HG03378 (cell line): Measurements from ENCODE around the gene KASH5.

ENCODE experiments used
- ATAC-seq: cut with Tn5 transposase; IDR thresholded peaks from one replicate; pipeline ENCODE4 v1.9.1; 2021; ENCODE audit warnings: mild to moderate bottlenecking, moderate library complexity; ENCODE audit not compliant: unreplicated experiment

Gene KASH5, protein sequence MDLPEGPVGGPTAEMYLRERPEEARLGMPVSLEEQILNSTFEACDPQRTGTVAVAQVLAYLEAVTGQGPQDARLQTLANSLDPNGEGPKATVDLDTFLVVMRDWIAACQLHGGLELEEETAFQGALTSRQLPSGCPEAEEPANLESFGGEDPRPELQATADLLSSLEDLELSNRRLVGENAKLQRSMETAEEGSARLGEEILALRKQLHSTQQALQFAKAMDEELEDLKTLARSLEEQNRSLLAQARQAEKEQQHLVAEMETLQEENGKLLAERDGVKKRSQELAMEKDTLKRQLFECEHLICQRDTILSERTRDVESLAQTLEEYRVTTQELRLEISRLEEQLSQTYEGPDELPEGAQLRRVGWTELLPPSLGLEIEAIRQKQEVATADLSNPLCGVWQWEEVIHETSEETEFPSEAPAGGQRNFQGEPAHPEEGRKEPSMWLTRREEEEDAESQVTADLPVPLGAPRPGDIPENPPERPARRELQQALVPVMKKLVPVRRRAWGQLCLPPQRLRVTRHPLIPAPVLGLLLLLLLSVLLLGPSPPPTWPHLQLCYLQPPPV

DNA sequence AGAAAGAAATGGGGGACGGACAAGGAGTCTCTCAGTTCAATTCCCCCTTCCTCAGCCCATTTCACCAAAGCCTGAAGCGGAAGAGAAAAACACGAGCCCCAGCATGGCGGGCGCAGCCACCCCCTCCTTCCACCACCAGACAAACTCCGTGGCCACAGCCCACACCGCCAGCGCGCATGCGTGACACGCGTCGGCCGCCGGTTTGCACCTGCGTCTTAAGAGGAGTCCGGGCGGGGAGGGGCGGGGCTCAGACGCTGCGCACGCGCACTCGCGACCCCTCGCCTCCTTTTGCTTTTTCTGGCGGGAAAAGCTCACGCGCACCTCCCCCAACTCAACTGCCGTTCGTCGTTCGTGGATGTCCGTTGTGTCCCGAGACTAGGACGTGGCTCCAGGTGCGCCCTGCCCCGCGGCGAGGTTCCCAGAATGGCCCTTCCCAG lies at the start of gene KASH5:
Gene KASH5 (plus strand): TSS at position 314 of the 437 bp plus-strand sequence. CDS start 2,635 bp downstream, outside the sequence.
- no peak for ATAC-seq

DNA sequence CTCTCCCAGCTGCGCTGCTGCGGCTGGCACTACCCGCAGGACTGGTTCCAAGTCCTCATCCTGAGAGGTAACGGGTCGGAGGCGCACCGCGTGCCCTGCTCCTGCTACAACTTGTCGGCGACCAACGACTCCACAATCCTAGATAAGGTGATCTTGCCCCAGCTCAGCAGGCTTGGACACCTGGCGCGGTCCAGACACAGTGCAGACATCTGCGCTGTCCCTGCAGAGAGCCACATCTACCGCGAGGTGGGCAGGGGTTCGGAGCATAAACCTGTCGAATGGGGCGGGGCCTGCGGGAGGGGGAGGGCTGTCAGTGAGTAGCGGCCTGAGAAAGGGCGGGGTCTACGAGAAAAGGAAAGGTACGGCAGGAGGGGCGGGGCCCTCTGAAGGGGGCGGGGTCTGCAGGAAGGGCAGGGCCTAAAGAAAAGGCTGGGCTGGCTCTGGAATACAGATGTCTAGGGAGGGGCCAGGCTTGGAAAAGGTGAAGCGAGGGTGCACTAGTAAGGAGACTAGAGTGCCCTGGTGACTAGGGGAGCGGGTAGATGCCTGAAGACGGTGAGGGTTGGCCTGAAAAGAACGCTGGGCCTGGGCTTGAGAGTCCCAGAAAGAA lies 49.3 kb upstream of the KASH5 start:
- no peak for ATAC-seq

DNA sequence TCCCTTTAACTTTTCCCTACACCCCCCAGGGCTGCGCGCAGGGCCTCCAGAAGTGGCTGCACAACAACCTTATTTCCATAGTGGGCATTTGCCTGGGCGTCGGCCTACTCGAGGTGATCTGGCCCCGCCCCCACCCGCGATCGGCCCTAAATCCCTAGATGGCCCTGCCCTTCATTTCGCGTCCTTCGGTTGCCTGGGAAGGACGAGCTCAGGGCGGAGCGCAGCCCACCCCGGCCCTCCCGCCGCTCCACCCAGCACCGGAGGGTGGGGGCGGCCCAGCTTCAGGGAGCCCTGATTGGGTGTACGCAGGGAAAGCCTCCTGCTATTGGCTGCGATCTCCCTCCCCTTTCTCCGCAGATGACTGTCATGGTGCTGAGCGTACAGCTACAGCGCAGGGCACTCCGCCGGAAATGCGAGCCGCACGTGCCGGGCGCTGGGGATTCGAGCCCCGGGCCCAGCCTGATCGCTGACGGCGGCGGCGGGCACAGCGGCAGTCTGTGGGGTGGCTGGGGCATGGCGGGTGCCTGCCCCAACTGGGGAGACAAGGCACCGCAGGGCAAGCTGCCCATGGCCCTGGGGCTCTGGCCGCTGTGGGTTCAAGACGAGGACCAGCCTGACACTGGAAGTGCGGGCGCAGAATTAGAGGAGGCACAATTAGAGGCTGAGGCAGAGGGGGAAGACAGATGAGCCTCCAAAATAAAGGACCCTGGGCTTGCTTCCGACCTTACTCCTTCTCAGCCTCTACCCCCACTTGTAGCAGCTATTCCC lies 48.6 kb upstream of the KASH5 start:
- ATAC-seq: no peak

DNA sequence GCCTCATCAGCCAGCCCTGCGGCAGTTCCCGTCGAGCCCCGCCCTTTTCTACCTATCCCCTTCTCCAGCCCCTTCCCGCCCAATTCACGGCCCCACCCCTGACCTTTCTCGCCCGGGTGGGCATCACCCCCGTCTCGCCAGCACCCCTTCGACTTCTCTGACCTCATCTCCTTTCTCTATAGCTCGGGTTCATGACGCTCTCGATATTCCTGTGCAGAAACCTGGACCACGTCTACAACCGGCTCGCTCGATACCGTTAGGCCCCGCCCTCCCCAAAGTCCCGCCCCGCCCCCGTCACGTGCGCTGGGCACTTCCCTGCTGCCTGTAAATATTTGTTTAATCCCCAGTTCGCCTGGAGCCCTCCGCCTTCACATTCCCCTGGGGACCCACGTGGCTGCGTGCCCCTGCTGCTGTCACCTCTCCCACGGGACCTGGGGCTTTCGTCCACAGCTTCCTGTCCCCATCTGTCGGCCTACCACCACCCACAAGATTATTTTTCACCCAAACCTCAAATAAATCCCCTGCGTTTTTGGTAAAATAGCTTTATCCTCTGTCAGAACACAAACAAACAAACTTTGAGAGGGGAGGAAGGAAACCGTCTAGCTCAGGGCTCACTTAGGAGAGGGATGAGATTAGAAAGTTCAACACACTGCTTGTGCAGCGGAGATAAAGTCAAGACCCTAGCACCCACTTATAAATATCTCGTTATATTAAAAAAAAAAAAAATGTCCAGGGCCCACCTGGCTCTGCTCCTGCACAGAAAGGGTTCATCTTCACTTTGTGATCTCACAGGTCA lies 47.8 kb upstream of the KASH5 start:
- ATAC-seq: peak; percentile 56

DNA sequence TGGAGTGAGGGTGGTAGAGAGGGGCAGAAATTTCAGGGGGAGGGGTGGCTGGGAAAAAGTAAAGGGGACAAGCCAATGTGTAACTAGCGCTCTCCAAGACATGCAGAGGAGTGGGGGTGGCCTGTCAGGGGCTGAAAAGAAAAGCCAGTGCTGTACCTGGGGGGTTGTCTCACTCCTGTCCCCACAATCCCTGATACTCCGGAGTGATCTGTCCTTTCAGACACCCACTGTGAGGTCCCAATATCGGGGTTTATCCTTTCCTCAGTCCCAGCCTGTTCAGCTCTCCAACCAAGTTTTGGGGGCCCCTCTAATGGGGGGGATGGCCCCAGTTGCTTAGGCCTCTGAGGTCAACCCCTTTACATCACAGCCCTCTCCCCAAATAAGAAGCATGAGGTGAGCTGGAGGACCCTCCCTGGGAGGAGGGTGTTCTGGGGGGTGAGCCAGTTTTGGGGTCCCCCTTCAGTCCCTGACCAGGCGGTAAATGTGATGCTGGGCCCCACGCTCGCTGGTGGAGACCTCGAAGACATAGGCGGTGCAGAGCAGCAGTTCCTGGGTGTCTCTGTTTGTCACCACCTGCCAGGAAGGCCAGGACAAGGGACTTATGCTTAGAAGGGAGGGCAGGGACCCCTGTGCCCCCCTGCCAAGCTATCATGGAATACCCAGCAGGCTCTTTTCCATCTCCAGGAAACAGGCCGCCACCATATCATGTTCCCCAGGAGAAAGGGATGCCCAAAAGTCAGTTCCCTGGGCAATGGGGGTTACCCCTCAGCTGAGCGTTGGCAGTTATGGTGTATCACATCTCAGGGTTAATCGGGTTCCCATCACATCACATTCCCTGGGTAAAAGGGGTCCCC lies 47.0 kb upstream of the KASH5 start:
- no peak for ATAC-seq

DNA sequence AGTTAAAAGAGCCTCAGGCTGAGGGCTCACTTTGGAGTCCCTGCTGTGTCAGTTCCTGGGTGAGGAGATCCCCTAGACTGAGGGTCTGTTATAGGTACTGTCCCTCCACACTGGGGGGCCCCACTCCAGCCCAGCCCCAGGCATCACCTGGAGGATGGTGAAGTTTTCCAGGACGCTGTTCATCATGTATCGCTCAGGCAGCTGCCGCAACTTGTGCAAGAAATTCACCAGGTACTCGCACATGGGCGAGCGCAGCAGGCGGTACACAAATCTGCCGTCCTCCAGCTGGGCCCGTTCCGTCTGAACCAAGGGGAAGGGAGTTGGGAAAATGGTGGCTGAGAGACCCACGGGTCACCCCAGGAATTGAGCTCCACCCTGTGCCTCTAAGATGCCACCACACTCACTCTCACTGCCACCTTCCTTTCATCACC lies 45.7 kb upstream of the KASH5 start:
- no peak for ATAC-seq

DNA sequence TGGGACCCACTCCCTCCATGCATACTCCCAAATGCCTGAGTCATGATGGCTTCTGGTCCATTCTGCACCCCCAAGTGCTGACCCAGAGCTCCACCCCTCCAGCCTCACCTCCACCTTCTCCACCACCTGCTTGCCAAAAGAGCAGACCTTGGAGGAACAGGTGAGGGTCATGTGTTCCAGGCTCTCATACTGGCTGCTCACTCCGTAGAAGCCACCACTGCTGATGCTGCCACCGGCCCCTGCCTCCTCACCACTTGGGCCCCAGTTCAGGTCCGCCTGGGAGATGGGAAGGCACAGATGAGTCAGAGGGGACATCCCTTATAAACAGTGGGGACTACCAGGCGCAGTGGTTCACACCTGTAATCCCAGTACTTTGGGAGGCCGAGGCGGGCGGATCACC lies 44.9 kb upstream of the KASH5 start:
- ATAC-seq: no peak

DNA sequence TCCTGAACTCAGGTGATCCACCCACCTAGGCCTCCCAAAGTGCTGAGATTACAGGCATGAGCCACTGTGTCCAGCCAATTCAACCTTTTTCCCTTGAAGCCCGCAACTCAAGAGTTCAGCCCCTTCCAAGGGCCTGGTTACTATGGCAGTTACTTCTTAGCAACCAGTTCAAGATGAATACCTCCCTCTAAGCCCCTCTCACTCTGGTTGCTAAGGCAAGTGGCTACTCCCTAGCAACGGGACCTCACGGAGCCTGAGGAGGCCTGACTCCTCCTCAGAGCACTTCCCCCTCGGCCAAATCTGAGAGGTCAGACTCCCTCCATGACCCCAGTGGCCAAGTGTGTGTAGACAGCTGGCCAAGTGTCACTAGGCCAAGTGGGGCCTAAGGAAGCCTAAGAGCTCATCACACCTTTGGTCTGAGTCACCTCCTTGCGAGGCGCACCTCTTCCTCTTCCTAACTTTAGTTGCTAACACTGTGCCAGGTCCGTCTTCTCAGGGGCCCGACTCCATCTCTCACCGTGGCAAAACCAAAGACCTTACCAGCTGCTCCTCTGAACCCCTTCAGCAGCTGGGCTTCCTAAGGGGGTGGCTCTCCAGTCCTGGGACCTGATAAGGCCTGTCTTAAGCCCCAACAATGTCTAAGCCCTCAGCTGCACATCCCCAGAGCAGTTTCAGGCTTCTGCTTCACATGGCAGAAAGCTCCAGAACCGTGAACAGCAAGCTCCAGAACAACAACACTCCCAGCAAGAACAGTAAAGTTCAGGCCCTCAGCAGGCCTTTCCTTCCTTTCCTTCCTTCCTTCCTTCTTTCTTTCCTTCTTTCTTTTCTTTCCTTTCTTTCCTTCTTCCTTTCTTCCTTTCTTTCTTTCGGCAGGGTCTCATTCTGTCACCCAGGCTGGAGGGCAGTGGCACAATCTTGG lies 43.3 kb upstream of the KASH5 start:
- no peak for ATAC-seq

DNA sequence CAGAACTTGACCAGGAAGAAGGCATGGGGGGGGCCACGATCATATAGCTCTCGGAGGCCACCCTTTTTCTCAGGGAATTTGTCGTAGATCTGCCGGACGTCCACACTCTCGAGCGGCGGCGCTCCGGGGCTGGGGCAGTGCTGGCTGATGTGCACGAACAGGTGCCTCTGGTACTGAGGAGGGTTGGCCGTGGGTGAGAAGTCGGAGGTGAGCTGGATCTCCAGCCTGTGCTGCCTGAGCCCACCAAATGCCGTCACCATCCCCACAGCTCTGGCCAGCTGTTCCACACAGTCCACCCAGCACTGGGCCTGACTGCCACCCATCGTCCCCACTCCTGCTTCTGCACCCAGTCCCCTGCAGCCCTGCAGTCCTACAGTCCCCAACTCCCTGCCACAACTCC lies 40.9 kb upstream of the KASH5 start:
- ATAC-seq: no peak

DNA sequence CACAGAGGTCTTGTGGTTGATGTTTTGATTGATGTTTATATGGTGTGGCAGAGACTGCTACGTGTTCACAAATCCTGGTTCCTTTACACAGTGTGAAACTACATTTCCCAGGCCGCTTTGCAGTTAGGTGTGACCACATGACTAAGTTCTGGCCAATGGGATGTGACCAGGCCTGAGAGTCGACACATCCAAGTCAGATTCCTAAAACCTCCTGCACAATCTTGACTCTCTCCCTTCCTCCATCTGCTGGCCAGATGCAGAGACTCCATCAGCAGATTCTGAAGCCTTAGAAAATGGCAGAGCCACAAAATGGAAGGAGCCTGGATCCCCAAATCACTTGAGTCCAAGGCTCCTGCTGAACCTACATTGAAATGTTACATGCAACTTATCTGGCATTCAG lies 40.2 kb upstream of the KASH5 start:
- ATAC-seq: no peak

DNA sequence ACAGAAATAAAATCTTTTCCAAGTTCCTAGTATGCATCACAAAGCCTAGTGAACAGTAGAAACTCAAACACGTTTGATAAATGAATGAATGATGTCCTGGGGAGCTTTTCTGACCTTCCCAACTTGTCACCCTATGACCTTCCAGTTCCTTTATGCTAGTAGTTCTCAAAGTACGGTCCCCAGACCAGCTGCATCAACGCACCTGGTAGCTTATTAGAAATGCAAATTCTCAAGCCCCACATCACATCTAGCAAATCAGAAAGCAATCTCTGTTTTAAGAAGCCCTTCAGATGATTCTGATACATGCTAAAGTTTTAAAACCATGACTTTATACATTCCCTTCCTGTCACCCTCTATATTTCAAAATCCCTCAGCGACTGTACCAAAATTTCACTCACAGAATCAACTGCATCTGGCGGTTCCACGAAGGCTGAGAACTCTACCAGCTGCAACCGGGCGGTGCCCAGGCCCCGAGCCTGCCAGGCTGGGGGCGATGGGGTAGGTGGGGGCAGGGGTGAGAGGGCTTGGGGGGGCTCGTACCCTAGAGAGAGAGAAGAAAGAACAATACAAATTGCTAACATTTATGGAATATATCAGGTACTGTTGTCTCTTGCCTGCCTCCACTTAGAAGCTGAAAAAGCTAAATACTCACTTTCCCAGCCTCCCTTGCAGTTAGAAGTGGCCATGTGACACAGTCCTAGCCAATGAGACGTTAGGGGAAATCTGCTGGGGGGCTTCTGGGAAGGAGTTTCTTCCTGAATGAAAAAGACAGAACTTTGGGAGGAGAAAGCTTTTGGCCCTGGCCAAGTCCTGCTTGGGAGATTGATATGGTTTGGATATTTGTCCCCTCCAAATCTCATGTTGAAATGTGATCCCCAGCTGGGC lies 39.5 kb upstream of the KASH5 start:
- ATAC-seq: no peak

DNA sequence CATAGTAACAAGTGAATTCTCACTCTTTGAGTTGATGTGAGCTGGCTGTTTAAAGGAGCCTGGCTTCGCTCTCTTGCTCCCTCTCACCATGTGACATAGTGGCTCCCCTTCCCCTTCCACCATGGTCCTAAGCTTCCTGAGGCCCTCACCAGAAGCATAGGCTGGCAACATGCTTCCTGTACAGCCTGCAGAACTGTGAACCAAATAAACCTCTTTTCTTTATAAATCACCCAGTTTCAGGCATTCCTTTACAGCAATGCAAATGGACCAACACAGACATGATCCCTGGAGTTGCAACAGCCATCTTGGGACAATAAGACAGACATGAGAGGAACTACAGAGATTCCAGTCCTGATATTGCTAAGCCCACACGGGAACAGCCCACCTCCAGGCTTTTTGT lies 38.5 kb upstream of the KASH5 start:
- ATAC-seq: no peak

DNA sequence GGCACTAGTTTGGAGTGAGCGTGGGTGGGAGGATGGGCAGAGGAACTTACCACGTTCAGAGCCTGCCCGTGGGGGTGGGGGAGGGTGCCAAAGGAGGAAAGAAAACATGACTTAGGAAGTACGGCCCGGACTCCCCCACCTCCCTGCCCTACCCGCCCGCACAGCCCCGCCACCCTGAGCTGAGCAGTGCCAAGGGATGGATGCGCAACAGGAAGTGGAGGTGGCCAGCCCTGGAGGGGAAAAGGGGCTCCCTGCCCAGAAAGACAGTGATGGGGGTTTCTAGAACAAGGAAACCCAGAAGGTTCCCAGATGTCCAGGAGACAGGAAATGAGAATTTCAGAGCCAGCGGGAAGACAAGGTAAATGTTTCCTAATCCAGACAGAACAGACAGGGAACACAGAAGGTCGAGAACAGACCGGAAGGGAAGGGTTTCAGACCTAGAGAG lies 32.1 kb upstream of the KASH5 start:
- no peak for ATAC-seq

DNA sequence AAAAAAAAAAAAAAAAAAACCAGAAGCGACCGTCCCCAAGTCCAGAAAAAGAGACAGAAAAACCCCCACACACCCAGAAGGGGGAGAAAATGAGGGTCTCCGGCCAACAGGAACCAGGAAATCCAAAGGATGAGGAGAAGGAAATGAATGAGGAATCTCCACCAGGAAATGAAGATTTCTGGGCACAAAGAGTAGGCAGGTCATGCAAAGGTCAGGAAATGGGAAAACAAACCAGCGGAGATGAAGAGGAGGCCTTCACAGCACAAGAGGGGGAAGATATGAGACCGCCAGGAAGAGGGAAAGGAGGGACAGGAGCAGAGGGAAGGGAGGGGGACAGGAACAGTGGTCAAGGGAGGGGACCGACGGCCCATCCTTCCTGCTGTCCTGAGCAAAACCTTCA lies 31.7 kb upstream of the KASH5 start:
- ATAC-seq: no peak

DNA sequence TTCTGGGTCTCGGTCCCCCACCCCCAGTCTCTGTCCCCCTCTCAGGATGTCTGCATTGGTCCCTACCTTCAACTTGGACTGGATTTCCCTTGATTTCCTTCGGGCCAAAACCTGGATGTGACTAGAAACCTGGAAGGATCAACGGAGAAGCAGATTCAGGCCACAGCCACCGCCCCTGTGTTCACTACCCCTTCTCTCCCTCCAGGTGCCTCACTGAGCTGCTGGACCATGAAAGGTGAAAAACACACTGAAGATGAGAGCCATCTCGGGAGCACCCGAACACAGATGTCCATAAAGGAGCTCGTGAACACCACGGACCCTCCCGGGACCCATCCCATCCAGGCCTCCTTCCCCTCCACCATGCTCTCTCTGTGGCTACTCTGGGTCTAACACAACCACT lies 30.9 kb upstream of the KASH5 start:
- ATAC-seq: no peak

DNA sequence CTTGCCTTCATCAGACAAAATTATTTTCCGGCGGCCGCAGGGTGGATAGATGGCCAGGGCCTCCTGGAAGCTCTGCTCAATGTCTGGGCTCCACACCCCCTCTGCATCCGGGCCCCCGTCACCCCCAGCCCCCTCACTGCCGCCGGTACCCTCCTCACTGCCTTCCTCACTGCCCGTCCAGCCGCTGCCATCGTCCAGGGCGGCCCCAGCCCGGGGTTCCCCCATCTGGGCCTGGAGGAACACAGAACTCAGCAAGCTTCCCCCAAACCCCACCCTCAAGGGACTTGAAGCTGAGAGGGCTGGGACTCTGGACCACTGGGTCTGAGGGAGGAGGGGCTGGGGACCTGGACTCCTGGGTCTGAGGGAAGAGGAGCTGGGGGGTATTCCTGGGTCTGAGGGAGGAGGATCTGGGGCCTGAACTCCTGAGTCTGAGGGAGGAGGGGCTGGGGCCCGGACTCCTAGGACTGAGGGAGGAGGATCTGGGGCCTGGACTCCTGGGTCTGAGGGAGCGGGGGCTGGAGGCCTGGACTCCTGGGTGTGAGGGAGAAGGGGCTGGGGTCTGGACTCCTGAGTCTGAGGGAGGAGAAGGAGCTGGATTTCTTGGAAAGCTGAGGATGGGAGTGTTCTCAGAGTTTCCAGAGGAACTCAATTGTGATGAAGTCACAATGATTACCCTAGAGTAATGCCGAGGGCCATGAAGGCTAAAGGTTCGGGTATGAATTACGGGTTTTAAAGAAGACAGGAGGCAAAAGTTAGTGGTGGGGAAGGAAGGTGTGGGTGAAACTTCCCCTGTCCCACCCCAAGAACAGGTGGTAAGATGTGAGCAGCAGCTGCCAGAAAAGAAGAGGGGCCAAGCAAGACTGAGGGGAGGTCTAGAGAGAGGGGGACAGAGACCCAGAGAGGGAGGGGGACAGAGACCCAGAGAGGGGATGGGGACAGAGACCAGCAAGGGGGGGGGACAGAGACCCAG lies 27.9 kb upstream of the KASH5 start:
- ATAC-seq: no peak
